Peyer's patch (tissue), 4 donors: ENCODE measurements around the gene PGBD5.

Experiments
- POLR2A ChIP-seq, 2 donors: fragments of 450-650 bp; IDR thresholded peaks; one replicate each; pipeline ENCODE4 v1.5.1; 2017; ENCODE audit warnings: antibody characterized with exemption in 2 of 2, mild to moderate bottlenecking in 2 of 2, moderate library complexity in 2 of 2
- TF ChIP-seq, protein P1 (sequence below), 6 experiments: fragments of 450-650 bp in 4 of 6; fragments of 200-600 bp in 2 of 6; sonication (generic) in 1 of 6; IDR thresholded peaks; one replicate each; pipeline ENCODE4 v1.5.1; 2017 to 2019; ENCODE audit warnings: antibody characterized with exemption in 6 of 6, mild to moderate bottlenecking in 3 of 6, moderate library complexity in 1 of 6

DNA sequence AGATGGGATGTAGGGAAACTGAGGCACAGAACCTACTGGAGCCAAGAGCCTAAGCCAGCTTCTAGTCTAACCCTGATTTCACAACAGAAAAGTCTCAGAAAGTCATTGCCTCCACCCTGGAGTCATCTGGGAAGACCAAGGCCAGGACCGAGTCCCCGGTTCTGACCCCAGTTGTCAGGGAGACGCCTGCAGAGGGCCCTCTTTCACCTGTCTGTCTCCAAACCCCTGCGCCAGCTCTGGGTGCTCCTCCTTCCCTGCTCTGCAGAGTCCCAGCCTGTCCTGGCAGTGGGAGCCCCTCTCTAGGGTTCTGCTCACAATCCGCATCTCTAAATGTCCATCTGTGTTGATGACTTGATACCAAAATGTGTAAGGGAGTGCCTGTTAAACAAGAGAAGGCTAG, 149.7 kb downstream of the PGBD5 start:
- TF ChIP-seq POLR2A (IDR thresholded peaks at IDR 0.05): no peak
- TF ChIP-seq, protein P1, sequence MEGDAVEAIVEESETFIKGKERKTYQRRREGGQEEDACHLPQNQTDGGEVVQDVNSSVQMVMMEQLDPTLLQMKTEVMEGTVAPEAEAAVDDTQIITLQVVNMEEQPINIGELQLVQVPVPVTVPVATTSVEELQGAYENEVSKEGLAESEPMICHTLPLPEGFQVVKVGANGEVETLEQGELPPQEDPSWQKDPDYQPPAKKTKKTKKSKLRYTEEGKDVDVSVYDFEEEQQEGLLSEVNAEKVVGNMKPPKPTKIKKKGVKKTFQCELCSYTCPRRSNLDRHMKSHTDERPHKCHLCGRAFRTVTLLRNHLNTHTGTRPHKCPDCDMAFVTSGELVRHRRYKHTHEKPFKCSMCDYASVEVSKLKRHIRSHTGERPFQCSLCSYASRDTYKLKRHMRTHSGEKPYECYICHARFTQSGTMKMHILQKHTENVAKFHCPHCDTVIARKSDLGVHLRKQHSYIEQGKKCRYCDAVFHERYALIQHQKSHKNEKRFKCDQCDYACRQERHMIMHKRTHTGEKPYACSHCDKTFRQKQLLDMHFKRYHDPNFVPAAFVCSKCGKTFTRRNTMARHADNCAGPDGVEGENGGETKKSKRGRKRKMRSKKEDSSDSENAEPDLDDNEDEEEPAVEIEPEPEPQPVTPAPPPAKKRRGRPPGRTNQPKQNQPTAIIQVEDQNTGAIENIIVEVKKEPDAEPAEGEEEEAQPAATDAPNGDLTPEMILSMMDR (IDR thresholded peaks at IDR 0.05): no peak
